ENCODE measurements around the gene CHN1.

Gene CHN1

GRCh38 chr2:174970092-174970491 lies 35.1 kb downstream of the CHN1 start:
- no peak for DNase-seq

GRCh38 chr2:174969091-174969734 lies 36.0 kb downstream of the CHN1 start:
- no peak for DNase-seq

GRCh38 chr2:174967691-174968260 lies 37.4 kb downstream of the CHN1 start:
- DNase-seq, result no peak

GRCh38 chr2:174967086-174967485 lies 38.1 kb downstream of the CHN1 start:
- DNase-seq, result no peak

- DNase-seq, result no peak
Observed at GRCh38 chr2:174965992-174966744, 39.0 kb downstream of the CHN1 start.

- no peak for DNase-seq
Observed at GRCh38 chr2:174965551-174965950, 39.6 kb downstream of the CHN1 start.

- DNase-seq, result no peak
Observed at GRCh38 chr2:174964404-174964803, 40.8 kb downstream of the CHN1 start.

GRCh38 chr2:174963437-174964400 lies 41.5 kb downstream of the CHN1 start:
- no peak for DNase-seq

- no peak for DNase-seq
Observed at GRCh38 chr2:174959787-174960186, 45.4 kb downstream of the CHN1 start.

- no peak for DNase-seq
Observed at GRCh38 chr2:174957050-174957449, 48.1 kb downstream of the CHN1 start.

- no peak for DNase-seq
Observed at GRCh38 chr2:174952607-174953006, 52.6 kb downstream of the CHN1 start.

GRCh38 chr2:174951745-174952144 lies 53.4 kb downstream of the CHN1 start:
- no peak for DNase-seq

- DNase-seq, result no peak
Observed at GRCh38 chr2:174949988-174950687, 55.0 kb downstream of the CHN1 start.

- no peak for DNase-seq
Observed at GRCh38 chr2:174945601-174946260, 59.5 kb downstream of the CHN1 start.

- DNase-seq, result no peak
Observed at GRCh38 chr2:174939046-174939445, 66.1 kb downstream of the CHN1 start.

GRCh38 chr2:174931724-174932123 lies 73.5 kb downstream of the CHN1 start:
- DNase-seq, result no peak

GRCh38 chr2:174929786-174930185 lies 75.4 kb downstream of the CHN1 start:
- DNase-seq, result no peak

- DNase-seq, result no peak
Observed at GRCh38 chr2:174925046-174925784, 80.0 kb downstream of the CHN1 start.

GRCh38 chr2:174924061-174924693 lies 81.0 kb downstream of the CHN1 start:
- DNase-seq, result no peak

GRCh38 chr2:174919947-174920595 lies 85.1 kb downstream of the CHN1 start:
- DNase-seq, result no peak

Data from activated T-cell treated with anti-CD3 and anti-CD28 coated beads, Interleukin-2, amount 50 U/mL, for 1 hour (primary cell).